COLO668 (cell line): ENCODE data around the gene DMWD.

Experiments used
- DNase-seq: peaks from one replicate; lab custom pipeline; 2025; ENCODE audit not compliant: unreplicated experiment; lab: John Stamatoyannopoulos, UW

The DMWD gene

GRCh38 chr19:45789035-45789786 is 3.4 kb downstream of the DMWD start:
- DNase-seq = no peak

DNA sequence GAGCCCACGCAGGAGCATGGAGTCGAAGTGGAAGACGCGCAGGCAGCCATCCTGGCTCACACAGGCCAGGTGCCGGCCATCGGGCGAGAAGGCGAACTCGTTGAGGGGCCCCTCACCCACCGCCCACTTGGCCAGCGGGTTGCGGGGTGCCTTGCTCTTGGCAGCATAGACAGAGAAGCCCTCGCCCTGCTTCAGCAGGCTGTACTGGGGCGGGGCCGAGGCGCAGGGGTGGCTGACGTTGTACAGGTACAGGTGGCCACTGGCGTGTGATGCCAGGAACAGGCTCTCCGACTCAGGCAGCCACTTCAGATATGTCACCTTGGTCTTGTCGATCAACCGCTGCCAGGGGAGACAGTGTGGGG is 6.1 kb downstream of the DMWD start:
- no peak for DNase-seq

- no peak for DNase-seq
These were observed 6.7 kb downstream of the DMWD start for GRCh38 chr19:45785781-45786532.

DNA sequence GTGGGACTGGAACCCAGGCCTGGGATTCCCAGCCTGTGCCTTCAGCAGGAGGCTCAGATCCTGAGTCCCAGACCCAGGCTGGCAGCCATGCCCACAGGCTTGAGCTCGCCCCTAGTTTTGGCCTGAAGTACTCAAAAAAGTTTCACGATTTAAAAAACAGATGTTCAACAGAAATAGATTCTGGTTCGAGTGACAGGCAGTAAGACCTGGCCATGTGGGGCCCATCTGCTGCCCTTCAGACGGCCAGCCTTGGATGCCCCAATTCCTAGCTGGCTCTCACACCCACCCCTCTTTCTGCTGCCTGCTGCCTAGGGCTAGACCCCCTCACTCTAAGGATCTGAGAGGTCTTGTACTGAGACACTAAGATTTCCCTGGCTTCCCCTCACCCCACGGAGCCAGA is 7.5 kb downstream of the DMWD start:
- no peak for DNase-seq

GRCh38 chr19:45784096-45784495 is 8.5 kb downstream of the DMWD start:
- DNase-seq = no peak

- DNase-seq = no peak
These were observed 9.5 kb downstream of the DMWD start for GRCh38 chr19:45782820-45783785.

GRCh38 chr19:45782162-45782691 is 10.4 kb downstream of the DMWD start, which contains the start of gene DMPK:
Gene DMPK (minus strand): TSS chr19:45782490. CDS start chr19:45782352, 138 bp downstream.
- DNase-seq = no peak

GRCh38 chr19:45781214-45782161 is 11.2 kb downstream of the DMWD start:
- DNase-seq = peak; percentile 93

DNA sequence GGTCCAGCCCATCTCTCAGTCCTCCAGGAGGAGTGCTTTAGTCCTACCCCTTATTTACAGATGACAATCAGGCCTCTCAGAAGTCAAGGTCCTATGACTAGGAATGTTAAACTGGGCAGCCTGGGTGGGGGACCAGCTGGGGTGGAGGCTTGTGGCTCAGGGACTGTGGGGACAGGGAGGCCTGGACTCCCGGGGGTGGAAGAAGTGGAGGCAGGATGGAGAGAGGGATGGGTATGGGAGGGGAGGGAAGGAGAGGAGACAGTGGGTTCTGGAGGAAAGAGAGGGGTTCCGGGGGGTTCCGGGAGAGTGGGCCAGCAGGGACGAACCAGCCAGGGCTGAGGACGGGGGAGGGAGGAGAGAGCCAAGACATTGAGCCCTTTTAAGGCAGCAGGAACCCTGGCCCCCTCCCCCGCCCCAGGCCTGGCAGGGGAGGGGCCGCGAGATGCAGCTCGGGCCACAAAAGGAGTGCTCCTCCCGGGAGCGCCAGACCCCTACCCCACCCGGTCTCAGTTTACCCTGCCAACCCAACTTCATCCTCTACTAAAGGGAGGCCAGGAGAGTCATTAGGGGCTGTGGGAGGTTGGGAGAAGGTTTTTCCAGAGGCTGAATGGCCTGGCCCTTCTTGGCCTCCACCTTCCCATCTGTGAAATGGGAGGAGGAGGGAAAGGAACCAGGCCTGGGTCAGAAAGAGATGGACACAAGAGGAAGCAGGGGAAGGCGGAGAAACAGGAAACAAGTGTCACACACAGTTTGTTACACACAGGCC is 12.0 kb downstream of the DMWD start:
- no peak for DNase-seq

DNA sequence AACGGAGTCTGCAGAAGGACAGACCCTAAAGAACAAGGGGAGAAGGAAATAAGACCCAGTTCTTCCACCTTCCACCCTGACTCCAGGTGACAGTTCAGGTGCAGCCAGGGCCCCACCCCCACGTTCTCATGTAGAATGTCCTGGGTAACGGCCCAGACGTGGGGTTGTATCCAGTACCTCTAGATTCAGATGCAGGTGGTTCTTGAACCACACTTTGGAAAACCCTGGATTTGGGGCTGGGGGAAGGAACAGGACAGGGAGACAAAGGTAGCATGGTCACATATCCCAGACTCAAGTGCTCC is 12.5 kb downstream of the DMWD start:
- peak; percentile 15 for DNase-seq

DNA sequence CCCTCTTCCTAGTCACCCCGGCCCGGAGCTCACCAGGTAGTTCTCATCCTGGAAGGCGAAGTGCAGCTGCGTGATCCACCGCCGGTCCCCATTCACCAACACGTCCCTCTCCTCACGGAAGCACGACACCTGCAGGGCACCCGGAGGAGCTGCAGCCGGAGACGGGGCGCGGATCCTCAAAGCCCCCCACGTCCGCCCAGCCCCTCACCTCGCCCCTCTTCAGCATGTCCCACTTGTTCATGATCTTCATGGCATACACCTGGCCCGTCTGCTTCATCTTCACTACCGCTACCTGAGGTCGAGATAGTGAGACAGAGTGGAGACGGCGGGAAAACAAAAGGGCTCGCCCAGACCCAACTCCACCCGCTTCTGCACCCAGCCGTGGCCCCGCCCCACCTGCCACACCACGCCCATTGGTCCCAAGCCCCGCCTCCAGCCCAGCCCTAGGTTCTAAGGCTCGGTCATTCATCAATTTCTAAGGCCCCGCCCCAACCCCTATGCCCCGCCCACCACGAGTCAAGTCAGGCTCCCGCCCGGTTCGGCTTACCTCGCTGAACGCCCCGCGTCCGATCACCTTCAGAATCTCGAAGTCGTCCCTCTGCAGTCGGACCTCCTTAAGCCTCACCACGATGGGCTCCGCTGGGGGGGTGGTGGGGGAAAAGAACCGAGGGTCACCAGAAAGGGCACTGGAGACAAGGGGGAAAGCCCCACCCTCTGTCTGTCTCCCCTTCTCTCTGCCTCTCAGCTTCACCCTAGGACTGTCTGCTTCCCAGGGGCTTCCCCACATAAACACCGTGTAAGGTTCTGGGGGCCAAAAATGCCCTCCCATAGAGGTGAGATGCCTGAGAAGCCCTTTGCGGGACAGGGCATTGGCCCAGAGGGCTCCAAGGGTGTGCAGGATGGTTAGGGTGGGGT is 13.2 kb downstream of the DMWD start:
- peak; percentile 53 for DNase-seq

GRCh38 chr19:45778010-45778661 is 14.5 kb downstream of the DMWD start:
- DNase-seq = no peak

DNA sequence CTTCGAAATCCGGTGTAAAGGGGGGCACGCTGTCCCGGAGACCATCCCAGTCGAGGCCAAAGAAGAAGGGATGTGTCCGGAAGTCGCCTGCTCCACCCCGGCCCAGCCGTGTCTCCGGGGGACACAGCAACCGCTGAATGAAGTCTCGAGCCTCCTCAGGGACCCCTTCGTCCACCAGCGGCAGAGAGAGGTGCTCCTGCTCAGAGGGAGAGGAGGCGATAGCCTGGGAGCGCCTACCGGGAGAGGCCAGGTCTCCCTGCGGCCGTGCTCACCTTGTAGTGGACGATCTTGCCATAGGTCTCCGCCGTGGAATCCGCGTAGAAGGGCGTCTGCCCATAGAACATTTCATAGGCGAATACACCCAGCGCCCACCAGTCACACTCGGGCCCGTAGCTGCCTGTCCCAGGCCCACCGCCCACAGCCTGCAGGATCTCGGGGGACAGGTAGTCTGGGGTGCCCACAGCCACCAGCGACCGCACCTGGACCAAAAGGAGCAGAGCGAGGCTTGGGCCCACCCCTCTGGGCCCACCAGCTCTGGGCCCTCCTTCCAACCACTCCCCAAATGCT is 15.2 kb downstream of the DMWD start:
- DNase-seq = no peak

DNA sequence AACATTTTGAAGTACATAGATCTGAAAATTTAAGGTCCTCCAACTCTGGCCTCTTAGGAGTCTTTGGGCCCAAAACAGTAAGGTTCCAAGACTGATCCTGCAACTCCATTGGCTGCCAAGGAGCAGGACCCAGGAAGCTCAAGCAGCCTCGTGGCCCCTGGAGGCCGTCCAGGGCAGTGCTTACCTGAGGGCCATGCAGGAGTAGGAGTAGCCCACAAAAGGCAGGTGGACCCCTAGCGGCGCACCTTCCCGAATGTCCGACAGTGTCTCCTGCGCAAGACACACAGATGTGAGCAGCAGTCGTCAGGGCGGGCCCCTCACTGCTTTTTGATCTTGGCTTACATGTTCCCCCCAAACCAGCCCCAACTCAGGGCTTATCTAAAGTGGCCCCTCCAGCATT is 17.9 kb downstream of the DMWD start:
- peak; percentile 6 for DNase-seq

GRCh38 chr19:45773384-45773783 is 19.3 kb downstream of the DMWD start:
- DNase-seq = no peak

DNA sequence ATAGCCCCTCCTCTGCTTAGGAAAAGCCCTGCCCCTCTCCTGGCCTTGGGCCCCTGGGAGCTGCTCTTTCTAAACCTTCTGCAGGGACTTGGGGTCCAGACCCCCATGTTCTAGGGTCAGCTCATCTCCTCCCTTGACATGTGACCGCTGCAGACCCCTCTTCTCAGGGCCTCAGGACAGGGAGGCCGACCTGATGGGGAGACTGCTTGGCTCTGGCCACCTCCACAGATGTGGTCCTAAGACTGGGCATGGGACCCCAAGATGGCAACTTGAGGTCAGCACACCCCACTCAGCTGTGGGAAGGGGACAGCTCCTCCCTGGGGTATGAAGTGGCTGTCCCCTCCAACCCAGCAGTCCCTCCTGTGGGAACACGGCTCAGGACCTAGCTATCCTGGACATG is 19.7 kb downstream of the DMWD start:
- DNase-seq = no peak

GRCh38 chr19:45772130-45772840 is 20.4 kb downstream of the DMWD start:
- DNase-seq = no peak
